ENCODE results near the gene PAQR9. TPM values are rescaled to one million over a fixed set of nuclear protein-coding genes. Genes with fewer than 3 reads are reported as not detected.
A peak's percentile ranks its signal among the peaks of the same experiment; 100 is the strongest.

PAQR9 gene
- total RNA-seq, 3 donors from 2014 or later (not counting 1 experiment from before 2014, with no cell fraction given), result not detected

GRCh38 chr3:143001369-143002082 lies 38.1 kb upstream of the PAQR9 start, which contains the start of gene U2SURP:
TSS of gene U2SURP (plus strand) at chr3:143001570. CDS start at chr3:143001629, 59 bp downstream.
- WGBS (ENCODE audit: insufficient coverage), result under 1% methylated on average over 55 of the region's 55 CpGs
- H3K4me3 ChIP-seq (ENCODE audit: low read length), result peak within 1 kb of the TSS; percentile 80
- peaks cover 13% of the 10 kb centered on the region for H3K4me1 ChIP-seq (ENCODE audit: control insufficient read depth, insufficient read depth, low read length)
- Mint-ChIP-seq H3K36me3 (no peaks in the 10 kb centered on the region), H3K27ac (peak within 1 kb of the TSS; percentile 99 to 100), H3K4me3 (peak within 1 kb of the TSS; percentile 99), H3K9me3 (no peaks in the 10 kb centered on the region), H3K4me1 (peaks cover 41 to 45% of the 10 kb centered on the region in 2 donors), H3K27me3 (ENCODE audit: low read depth in 2 of 2) (peaks cover 3 to 7% of the 10 kb centered on the region in 2 donors)
- H3K36me3 ChIP-seq (ENCODE audit: control insufficient read depth, insufficient read depth, low read length), result no peaks in the 10 kb centered on the region
- TF ChIP-seq CTCF (IDR thresholded peaks at IDR 0.05), result no peak
- no peaks in the 10 kb centered on the region for H3K27me3 ChIP-seq (ENCODE audit: control insufficient read depth, insufficient read depth, low read length)
- ATAC-seq, result peak; percentile 94 to 99 (median 97)
- intact Hi-C loops (cut with micrococcal nuclease), result loop anchor here (1.0 to 5.0 kb wide), 3 partner anchors 424 to 971 kb away; partner anchors contain the start of genes ATR, DIPK2A and XRN1
- H3K9me3 ChIP-seq (ENCODE audit: control insufficient read depth, insufficient read depth, low read length), result no peaks in the 10 kb centered on the region
- peak within 1 kb of the TSS; percentile 90 for H3K27ac ChIP-seq (ENCODE audit: low read length)
- peak; percentile 84 to 96 for DNase-seq

GRCh38 chr3:143001034-143001368 lies 37.5 kb upstream of the PAQR9 start:
- Mint-ChIP-seq H3K36me3 (no peaks in the 10 kb centered on the region), H3K9me3 (no peaks in the 10 kb centered on the region), H3K4me3 (peak overlapping the region; percentile 99), H3K4me1 (peaks cover 36 to 40% of the 10 kb centered on the region in 2 donors), H3K27me3 (ENCODE audit: low read depth in 2 of 2) (peaks cover 5 to 7% of the 10 kb centered on the region in 2 donors), H3K27ac (peak overlapping the region; percentile 99 to 100)
- intact Hi-C loops (cut with micrococcal nuclease), result loop anchor here (1.0 to 5.0 kb wide), 3 partner anchors 424 to 971 kb away; partner anchors contain the start of genes ATR, DIPK2A and XRN1
- H3K27me3 ChIP-seq (ENCODE audit: control insufficient read depth, insufficient read depth, low read length), result no peaks in the 10 kb centered on the region
- peak overlapping the region; percentile 90 for H3K27ac ChIP-seq (ENCODE audit: low read length)
- 0% methylated on average over 15 of the region's 15 CpGs for WGBS (ENCODE audit: insufficient coverage)
- peak; percentile 66 to 77 (median 67) for ATAC-seq
- TF ChIP-seq CTCF (IDR thresholded peaks at IDR 0.05), result no peak
- peaks cover 13% of the 10 kb centered on the region for H3K4me1 ChIP-seq (ENCODE audit: control insufficient read depth, insufficient read depth, low read length)
- H3K36me3 ChIP-seq (ENCODE audit: control insufficient read depth, insufficient read depth, low read length), result no peaks in the 10 kb centered on the region
- H3K9me3 ChIP-seq (ENCODE audit: control insufficient read depth, insufficient read depth, low read length), result no peaks in the 10 kb centered on the region
- peak overlapping the region; percentile 80 for H3K4me3 ChIP-seq (ENCODE audit: low read length)
- DNase-seq, result peak in 1 of 2 donors; percentile 47

GRCh38 chr3:143000528-143000927 lies 37.1 kb upstream of the PAQR9 start:
- Mint-ChIP-seq H3K4me1 (peaks cover 35 to 39% of the 10 kb centered on the region in 2 donors), H3K4me3 (peak overlapping the region; percentile 99), H3K27me3 (ENCODE audit: low read depth in 2 of 2) (peaks cover 5 to 7% of the 10 kb centered on the region in 2 donors), H3K27ac (peak overlapping the region; percentile 99 to 100), H3K9me3 (no peaks in the 10 kb centered on the region), H3K36me3 (no peaks in the 10 kb centered on the region)
- peak overlapping the region; percentile 90 for H3K27ac ChIP-seq (ENCODE audit: low read length)
- H3K27me3 ChIP-seq (ENCODE audit: control insufficient read depth, insufficient read depth, low read length), result no peaks in the 10 kb centered on the region
- 56% methylated on average over 10 of the region's 10 CpGs for WGBS (ENCODE audit: insufficient coverage)
- H3K4me1 ChIP-seq (ENCODE audit: control insufficient read depth, insufficient read depth, low read length), result peaks cover 13% of the 10 kb centered on the region
- DNase-seq (peak in 1 of 2 donors; percentile 10), ATAC-seq (no peak)
- TF ChIP-seq CTCF (IDR thresholded peaks at IDR 0.05), result no peak
- intact Hi-C loops (cut with micrococcal nuclease), result loop anchor here (5.0 kb wide), 2 partner anchors 423 to 972 kb away; partner anchors contain the start of genes ATR and DIPK2A
- H3K9me3 ChIP-seq (ENCODE audit: control insufficient read depth, insufficient read depth, low read length), result no peaks in the 10 kb centered on the region
- no peaks in the 10 kb centered on the region for H3K36me3 ChIP-seq (ENCODE audit: control insufficient read depth, insufficient read depth, low read length)
- peak overlapping the region; percentile 80 for H3K4me3 ChIP-seq (ENCODE audit: low read length)
